Neural progenitor cell (in vitro differentiated cells): ENCODE results near the gene OR2T8. TPM values are rescaled to one million over a fixed set of nuclear protein-coding genes. Genes with fewer than 3 reads are reported as not detected.

Experiments used
- DNase-seq: peaks from one replicate; pipeline ENCODE4 v3.0.0-alpha.2; 2016; ENCODE audit warnings: low spot score
- H2AFZ ChIP-seq: fragments of 200-600 bp; sonication (generic); replicated peaks from 2 replicates; pipeline ENCODE4 v1.6.1; 2016; ENCODE audit warnings: antibody characterized with exemption
- H3F3A ChIP-seq: fragments of 200-600 bp; sonication (generic); 2 replicates; pipeline ENCODE4 v1.6.1; 2016; ENCODE audit warnings: antibody characterized with exemption, low read depth
- H3K27ac ChIP-seq: fragments of 200-600 bp; sonication (generic); 2 replicates; pipeline ENCODE4 v1.5.1; 2016; ENCODE audit warnings: mild to moderate bottlenecking
- H3K27me3 ChIP-seq: fragments of 200-600 bp; sonication (generic); 2 replicates; pipeline ENCODE4 v1.6.1; 2016; ENCODE audit warnings: mild to moderate bottlenecking, moderate library complexity
- H3K36me3 ChIP-seq: fragments of 200-600 bp; sonication (generic); 2 replicates; pipeline ENCODE4 v1.5.1; 2016
- H3K4me1 ChIP-seq: fragments of 200-600 bp; sonication (generic); 2 replicates; pipeline ENCODE4 v1.6.1; 2016; ENCODE audit warnings: mixed run types
- H3K4me2 ChIP-seq: fragments of 200-600 bp; sonication (generic); 2 replicates; pipeline ENCODE4 v1.6.1; 2016
- H3K4me3 ChIP-seq: fragments of 200-600 bp; sonication (generic); 2 replicates; pipeline ENCODE4 v1.5.1; 2016
- H3K79me2 ChIP-seq: fragments of 200-600 bp; sonication (generic); 2 replicates; pipeline ENCODE4 v1.6.1; 2016; ENCODE audit warnings: low read depth
- H3K9ac ChIP-seq: fragments of 200-600 bp; sonication (generic); 2 replicates; pipeline ENCODE4 v1.6.1; 2016
- H3K9me3 ChIP-seq: fragments of 200-600 bp; sonication (generic); 2 replicates; pipeline ENCODE4 v1.5.1; 2016; ENCODE audit warnings: low read depth
- H4K20me1 ChIP-seq: fragments of 200-600 bp; sonication (generic); 2 replicates; pipeline ENCODE4 v1.6.1; 2016; ENCODE audit warnings: low read depth
- H3K27ac Mint-ChIP-seq: 3 replicates; pipeline ENCODE4 v1.8.0; 2021; ENCODE audit warnings: mixed read lengths
- H3K27me3 Mint-ChIP-seq: 2 replicates; pipeline ENCODE4 v1.8.0; 2022; ENCODE audit warnings: low read depth, mild to moderate bottlenecking, inconsistent platforms, moderate library complexity, mixed read lengths; ENCODE audit not compliant: insufficient read depth
- H3K36me3 Mint-ChIP-seq: 3 replicates; pipeline ENCODE4 v1.8.0; 2021; ENCODE audit warnings: mixed read lengths
- H3K4me1 Mint-ChIP-seq: 3 replicates; pipeline ENCODE4 v1.8.0; 2021; ENCODE audit warnings: mixed read lengths
- H3K4me3 Mint-ChIP-seq: 3 replicates; pipeline ENCODE4 v1.8.0; 2021; ENCODE audit warnings: mild to moderate bottlenecking, moderate library complexity, mixed read lengths
- H3K9me3 Mint-ChIP-seq: 3 replicates; pipeline ENCODE4 v1.8.0; 2020; ENCODE audit warnings: mixed read lengths
- EZH2 ChIP-seq: fragments of 200-600 bp; sonication (generic); IDR thresholded peaks from 2 replicates; pipeline ENCODE4 v1.6.1; 2017; ENCODE audit warnings: antibody characterized with exemption, mild to moderate bottlenecking, moderate library complexity
- EZH2phosphoT487 ChIP-seq: fragments of 200-600 bp; sonication (generic); IDR thresholded peaks from 2 replicates; pipeline ENCODE4 v1.6.1; 2017; ENCODE audit warnings: antibody characterized with exemption
- total RNA-seq: library from RNA; depleted of rRNA; stranded (reverse); fragments of >200 nt; gene quantifications from 2 replicates; pipeline ENCODE4 v1.2.3, GENCODE V29; 2015; ENCODE audit warnings: low replicate concordance
- TF ChIP-seq, protein P1 (sequence below): fragments of 200-600 bp; sonication (generic); IDR thresholded peaks from 2 replicates; pipeline ENCODE4 v1.5.1; 2017; ENCODE audit warnings: antibody characterized with exemption, mild to moderate bottlenecking

Gene OR2T8
- total RNA-seq, 1 donor from 2014 or later: not detected

- Histone ChIP-seq H3K9ac (no peak overlapping the region), H3K27me3 (no peaks in the 10 kb centered on the region), H4K20me1 (no peaks in the 10 kb centered on the region), H3K9me3 (peaks cover 13% of the 10 kb centered on the region), H3K36me3 (no peaks in the 10 kb centered on the region), H2AFZ (no peak overlapping the region), H3K4me3 (no peak overlapping the region), H3K27ac (no peak overlapping the region), H3K4me2 (no peak overlapping the region), H3K79me2 (no peaks in the 10 kb centered on the region), H3K4me1 (no peaks in the 10 kb centered on the region), H3F3A (no peaks in the 10 kb centered on the region)
- Mint-ChIP-seq H3K27ac (no peak overlapping the region), H3K4me3 (no peak overlapping the region), H3K27me3 (no peaks in the 10 kb centered on the region), H3K4me1 (no peaks in the 10 kb centered on the region), H3K9me3 (peaks cover 7% of the 10 kb centered on the region), H3K36me3 (no peaks in the 10 kb centered on the region)
- DNase-seq: no peak
- TF ChIP-seq EZH2phosphoT487 (no peak), EZH2 (no peak)
- TF ChIP-seq, protein P1, sequence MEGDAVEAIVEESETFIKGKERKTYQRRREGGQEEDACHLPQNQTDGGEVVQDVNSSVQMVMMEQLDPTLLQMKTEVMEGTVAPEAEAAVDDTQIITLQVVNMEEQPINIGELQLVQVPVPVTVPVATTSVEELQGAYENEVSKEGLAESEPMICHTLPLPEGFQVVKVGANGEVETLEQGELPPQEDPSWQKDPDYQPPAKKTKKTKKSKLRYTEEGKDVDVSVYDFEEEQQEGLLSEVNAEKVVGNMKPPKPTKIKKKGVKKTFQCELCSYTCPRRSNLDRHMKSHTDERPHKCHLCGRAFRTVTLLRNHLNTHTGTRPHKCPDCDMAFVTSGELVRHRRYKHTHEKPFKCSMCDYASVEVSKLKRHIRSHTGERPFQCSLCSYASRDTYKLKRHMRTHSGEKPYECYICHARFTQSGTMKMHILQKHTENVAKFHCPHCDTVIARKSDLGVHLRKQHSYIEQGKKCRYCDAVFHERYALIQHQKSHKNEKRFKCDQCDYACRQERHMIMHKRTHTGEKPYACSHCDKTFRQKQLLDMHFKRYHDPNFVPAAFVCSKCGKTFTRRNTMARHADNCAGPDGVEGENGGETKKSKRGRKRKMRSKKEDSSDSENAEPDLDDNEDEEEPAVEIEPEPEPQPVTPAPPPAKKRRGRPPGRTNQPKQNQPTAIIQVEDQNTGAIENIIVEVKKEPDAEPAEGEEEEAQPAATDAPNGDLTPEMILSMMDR: no peak
Measured at GRCh38 chr1:247923941-247924340, 3.9 kb downstream of the OR2T8 start.

- H3K36me3 Mint-ChIP-seq: no peaks in the 10 kb centered on the region
- H3K27ac Mint-ChIP-seq: no peak within 1 kb of the TSS
- Histone ChIP-seq H3K27ac (no peak within 1 kb of the TSS), H3K27me3 (no peaks in the 10 kb centered on the region), H3K4me3 (no peak within 1 kb of the TSS), H2AFZ (no peak within 1 kb of the TSS), H3K79me2 (no peaks in the 10 kb centered on the region), H3K36me3 (no peaks in the 10 kb centered on the region), H3K9ac (no peak within 1 kb of the TSS), H3F3A (no peaks in the 10 kb centered on the region), H3K4me1 (no peaks in the 10 kb centered on the region), H3K4me2 (no peak within 1 kb of the TSS), H4K20me1 (no peaks in the 10 kb centered on the region), H3K9me3 (peaks cover 16% of the 10 kb centered on the region)
- no peak for DNase-seq
- H3K27me3 Mint-ChIP-seq: no peaks in the 10 kb centered on the region
- H3K9me3 Mint-ChIP-seq: peaks cover 7% of the 10 kb centered on the region
- no peak within 1 kb of the TSS for H3K4me3 Mint-ChIP-seq
- TF ChIP-seq, protein P1: no peak
- TF ChIP-seq EZH2phosphoT487 (no peak), EZH2 (no peak)
- H3K4me1 Mint-ChIP-seq: no peaks in the 10 kb centered on the region
Measured at GRCh38 chr1:247924868-247925267, 4.8 kb downstream of the OR2T8 start, which contains the start of gene OR2AJ1. Gene OR2AJ1, plus strand, starts transcription at chr1:247924889. Its CDS starts 8,880 bp downstream, at chr1:247933769.

DNA sequence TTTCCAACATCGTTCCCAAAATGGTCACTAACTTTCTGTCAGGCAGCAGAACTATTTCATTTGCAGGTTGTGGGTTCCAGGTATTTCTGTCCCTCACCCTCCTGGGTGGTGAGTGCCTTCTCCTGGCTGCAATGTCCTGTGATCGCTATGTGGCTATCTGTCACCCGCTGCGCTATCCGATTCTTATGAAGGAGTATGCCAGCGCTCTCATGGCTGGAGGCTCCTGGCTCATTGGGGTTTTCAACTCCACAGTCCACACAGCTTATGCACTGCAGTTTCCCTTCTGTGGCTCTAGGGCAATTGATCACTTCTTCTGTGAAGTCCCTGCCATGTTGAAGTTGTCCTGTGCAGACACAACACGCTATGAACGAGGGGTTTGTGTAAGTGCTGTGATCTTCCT, 13.9 kb downstream of the OR2T8 start:
- Histone ChIP-seq H3K9me3 (peaks cover 29% of the 10 kb centered on the region), H3K27ac (no peak overlapping the region), H3K79me2 (no peaks in the 10 kb centered on the region), H3F3A (no peaks in the 10 kb centered on the region), H3K9ac (no peak overlapping the region), H2AFZ (no peak overlapping the region), H3K27me3 (no peaks in the 10 kb centered on the region), H3K4me1 (no peaks in the 10 kb centered on the region), H3K4me3 (no peak overlapping the region), H4K20me1 (no peaks in the 10 kb centered on the region), H3K4me2 (no peak overlapping the region), H3K36me3 (no peaks in the 10 kb centered on the region)
- Mint-ChIP-seq H3K36me3 (no peaks in the 10 kb centered on the region), H3K27ac (no peak overlapping the region), H3K4me3 (no peak overlapping the region), H3K4me1 (no peaks in the 10 kb centered on the region), H3K27me3 (no peaks in the 10 kb centered on the region), H3K9me3 (peaks cover 18% of the 10 kb centered on the region)
- DNase-seq: no peak
- TF ChIP-seq EZH2phosphoT487 (no peak), EZH2 (no peak)
- TF ChIP-seq, protein P1: no peak
